SK-N-MC (cell line): ENCODE results near the gene FOXP1.

Experiments used
- EZH2 ChIP-seq: fragments of 200-600 bp; sonication (generic); IDR thresholded peaks from one replicate; pipeline ENCODE4 v1.6.1; 2017; ENCODE audit warnings: antibody characterized with exemption
- FOXP2 ChIP-seq: optimal IDR thresholded peaks from 2 replicates; pipeline ENCODE3; 2011; ENCODE audit warnings: mild to moderate bottlenecking, moderate library complexity; ENCODE audit not compliant: insufficient read depth; ENCODE audit errors: extremely low read length, control extremely low read depth
- POLR2AphosphoS5 ChIP-seq: IDR thresholded peaks from 2 replicates; pipeline ENCODE4 v1.6.1; 2012; ENCODE audit warnings: mild to moderate bottlenecking, low read depth, low read length, borderline replicate concordance

DNA sequence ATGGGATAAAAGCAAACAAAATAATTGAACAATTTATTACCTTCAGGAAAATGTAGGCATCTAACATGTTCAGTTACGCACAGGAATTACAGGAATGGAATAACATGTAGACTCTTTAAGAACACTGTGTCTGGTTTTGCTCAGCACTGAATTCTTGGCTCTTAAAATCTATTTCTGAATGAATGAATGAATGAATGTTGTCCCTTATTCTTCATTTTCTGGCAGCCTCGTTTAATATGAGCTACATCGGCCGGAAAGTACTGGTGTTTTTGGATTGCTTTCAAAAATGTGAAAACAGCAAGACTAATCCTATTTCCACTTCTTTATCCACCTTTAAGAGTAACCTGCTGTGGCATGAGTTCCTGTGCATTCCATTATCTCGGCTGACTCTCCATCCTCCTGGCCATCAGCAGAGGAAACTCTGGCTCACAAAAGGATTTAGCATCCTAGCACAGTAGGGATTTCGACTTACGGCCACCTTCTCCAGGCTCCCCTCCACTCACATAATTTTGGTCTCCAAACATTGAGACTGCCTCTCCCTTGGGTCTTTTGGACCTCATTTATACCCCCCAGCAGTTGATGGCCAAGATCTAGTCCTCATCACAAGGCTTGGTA lies 145.3 kb downstream of the FOXP1 start:
- TF ChIP-seq POLR2AphosphoS5 = no peak
- no peak for TF ChIP-seq EZH2
- no peak for TF ChIP-seq FOXP2
